ENCODE results near the gene HOXB5.

DNA sequence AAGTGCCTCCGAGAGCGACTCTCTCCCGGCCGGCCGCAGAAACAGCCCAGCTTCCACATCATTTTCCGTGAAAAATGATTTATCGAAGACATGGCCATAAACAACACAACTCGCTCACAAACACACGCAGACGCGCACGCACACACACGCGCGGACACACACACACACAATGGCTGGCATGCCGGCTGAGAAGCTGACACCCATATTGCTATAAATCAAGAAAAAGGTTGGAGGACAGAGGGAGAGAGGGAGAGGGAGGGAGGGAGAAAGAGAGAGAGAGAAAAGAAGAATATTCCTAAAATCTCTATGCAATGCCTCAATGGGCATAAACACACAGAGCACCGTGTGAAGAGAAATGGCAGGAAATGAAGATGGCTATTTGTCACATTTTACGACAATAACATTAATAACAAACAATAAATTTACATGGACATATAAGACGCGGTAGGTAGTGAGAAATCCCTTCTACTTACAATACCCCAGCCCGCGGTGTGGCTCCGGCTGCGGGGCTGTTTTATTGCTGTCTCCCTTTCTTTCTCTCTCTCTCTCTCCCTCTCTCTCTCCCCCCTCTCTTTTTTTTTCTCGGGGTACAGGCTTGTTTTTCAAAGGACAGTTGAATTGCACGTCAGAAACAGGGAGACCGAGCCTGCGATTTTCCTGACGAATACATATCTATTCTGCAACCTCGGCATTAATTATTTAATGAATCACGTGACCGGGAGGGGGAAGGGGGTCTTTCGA, 24.9 kb downstream of the HOXB5 start:
- no peak for TF ChIP-seq EZH2 (IDR thresholded peaks at IDR 0.05; ENCODE audit: borderline replicate concordance, low read length)
- TF ChIP-seq, protein P1, sequence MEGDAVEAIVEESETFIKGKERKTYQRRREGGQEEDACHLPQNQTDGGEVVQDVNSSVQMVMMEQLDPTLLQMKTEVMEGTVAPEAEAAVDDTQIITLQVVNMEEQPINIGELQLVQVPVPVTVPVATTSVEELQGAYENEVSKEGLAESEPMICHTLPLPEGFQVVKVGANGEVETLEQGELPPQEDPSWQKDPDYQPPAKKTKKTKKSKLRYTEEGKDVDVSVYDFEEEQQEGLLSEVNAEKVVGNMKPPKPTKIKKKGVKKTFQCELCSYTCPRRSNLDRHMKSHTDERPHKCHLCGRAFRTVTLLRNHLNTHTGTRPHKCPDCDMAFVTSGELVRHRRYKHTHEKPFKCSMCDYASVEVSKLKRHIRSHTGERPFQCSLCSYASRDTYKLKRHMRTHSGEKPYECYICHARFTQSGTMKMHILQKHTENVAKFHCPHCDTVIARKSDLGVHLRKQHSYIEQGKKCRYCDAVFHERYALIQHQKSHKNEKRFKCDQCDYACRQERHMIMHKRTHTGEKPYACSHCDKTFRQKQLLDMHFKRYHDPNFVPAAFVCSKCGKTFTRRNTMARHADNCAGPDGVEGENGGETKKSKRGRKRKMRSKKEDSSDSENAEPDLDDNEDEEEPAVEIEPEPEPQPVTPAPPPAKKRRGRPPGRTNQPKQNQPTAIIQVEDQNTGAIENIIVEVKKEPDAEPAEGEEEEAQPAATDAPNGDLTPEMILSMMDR (conservative IDR thresholded peaks at IDR 0.05 in 1 of 2, IDR thresholded peaks at IDR 0.05 in 1 of 2; ENCODE audit: extremely low read depth in 1 of 2, insufficient read depth in 1 of 2, low read depth in 1 of 2, low read length in 2 of 2) = no peak
